Subcutaneous abdominal adipose tissue (tissue), 5 donors: Measurements from ENCODE around the gene RHOBTB1.
"Not testable (repeated sequence)": the region's sequence is repeated elsewhere in the genome, so short reads cannot be mapped to it uniquely, and the experiment has no call there.

ENCODE experiments used
- H3K27ac ChIP-seq: one replicate; pipeline ENCODE4 v1.7.0; 2013; ENCODE audit warnings: low read depth, mild to moderate bottlenecking, inconsistent platforms, low read length, moderate library complexity
- H3K27me3 ChIP-seq, 5 donors: one replicate each; pipeline ENCODE4 v1.7.0; 2013; ENCODE audit warnings: low read length in 5 of 5, inconsistent platforms in 1 of 5; ENCODE audit not compliant: control insufficient read depth in 5 of 5, insufficient read depth in 4 of 5
- H3K36me3 ChIP-seq, 5 donors: one replicate each; pipeline ENCODE4 v1.7.0; 2013; ENCODE audit warnings: low read length in 5 of 5; ENCODE audit not compliant: control insufficient read depth in 5 of 5, insufficient read depth in 5 of 5
- H3K4me1 ChIP-seq, 5 donors: one replicate each; pipeline ENCODE4 v1.7.0; 2013; ENCODE audit warnings: low read length in 5 of 5, mild to moderate bottlenecking in 3 of 5, moderate library complexity in 1 of 5; ENCODE audit not compliant: control insufficient read depth in 5 of 5, insufficient read depth in 5 of 5
- H3K4me3 ChIP-seq, 5 donors: one replicate each; pipeline ENCODE4 v1.7.0; 2013; ENCODE audit warnings: low read length in 5 of 5, low read depth in 1 of 5
- H3K9ac ChIP-seq, 5 donors: one replicate each; pipeline ENCODE4 v1.7.0; 2013; ENCODE audit warnings: low read length in 5 of 5, mild to moderate bottlenecking in 4 of 5, moderate library complexity in 3 of 5
- H3K9me3 ChIP-seq, 5 donors: one replicate each; pipeline ENCODE4 v1.7.0; 2013; ENCODE audit warnings: low read length in 5 of 5; ENCODE audit not compliant: control insufficient read depth in 5 of 5
- donor health status: healthy.
- donor health status: healthy.
- donor health status: healthy.
- donor health status: healthy.
- donor health status: healthy.

The RHOBTB1 gene

GRCh38 chr10:60908896-60909295, 35.1 kb downstream of the RHOBTB1 start:
- H3K27ac ChIP-seq, result no peak overlapping the region
- H3K4me3 ChIP-seq, result no peak overlapping the region
- peaks cover 0 to 19% (median 2%) of the 10 kb centered on the region in 5 donors for H3K4me1 ChIP-seq
- H3K9ac ChIP-seq, result no peak overlapping the region
- no peaks in the 10 kb centered on the region for H3K9me3 ChIP-seq
- peaks cover 3 to 23% (median 6%) of the 10 kb centered on the region in 5 donors for H3K36me3 ChIP-seq
- H3K27me3 ChIP-seq, result no peaks in the 10 kb centered on the region

- Histone ChIP-seq H3K27ac (no peak overlapping the region), H3K9me3 (no peaks in the 10 kb centered on the region), H3K9ac (no peak overlapping the region)
These were observed 36.0 kb downstream of the RHOBTB1 start for GRCh38 chr10:60908031-60908430.

GRCh38 chr10:60907236-60907635, 36.7 kb downstream of the RHOBTB1 start:
- H3K27ac ChIP-seq, result no peak overlapping the region

More at GRCh38 chr10:60908031-60908430, 36.0 kb downstream of the RHOBTB1 start:
- Histone ChIP-seq H3K36me3 (peaks cover 3 to 25% (median 6%) of the 10 kb centered on the region in 5 donors), H3K4me1 (peaks cover 0 to 18% (median 2%) of the 10 kb centered on the region in 5 donors), H3K27me3 (no peaks in the 10 kb centered on the region), H3K4me3 (no peak overlapping the region)

GRCh38 chr10:60906825-60907224, 37.2 kb downstream of the RHOBTB1 start:
- Histone ChIP-seq H3K4me1 (peaks cover 0 to 18% (median 2%) of the 10 kb centered on the region in 5 donors), H3K36me3 (peaks cover 3 to 31% (median 6%) of the 10 kb centered on the region in 5 donors)
- H3K9me3 ChIP-seq, H3K4me3 ChIP-seq, H3K27me3 ChIP-seq, H3K9ac ChIP-seq, H3K27ac ChIP-seq: not testable (repeated sequence)

More at GRCh38 chr10:60907236-60907635, 36.7 kb downstream of the RHOBTB1 start:
- no peak overlapping the region for H3K4me3 ChIP-seq
- no peaks in the 10 kb centered on the region for H3K27me3 ChIP-seq
- H3K9ac ChIP-seq, result no peak overlapping the region
- peaks cover 0 to 18% (median 2%) of the 10 kb centered on the region in 5 donors for H3K4me1 ChIP-seq
- H3K36me3 ChIP-seq, result peaks cover 3 to 29% (median 6%) of the 10 kb centered on the region in 5 donors
- H3K9me3 ChIP-seq, result no peaks in the 10 kb centered on the region

GRCh38 chr10:60906411-60906810, 37.6 kb downstream of the RHOBTB1 start:
- Histone ChIP-seq H3K27ac (no peak overlapping the region), H3K9me3 (peaks cover 0 to 3% (median 0%) of the 10 kb centered on the region in 5 donors), H3K27me3 (no peaks in the 10 kb centered on the region), H3K9ac (no peak overlapping the region), H3K4me1 (peaks cover 0 to 18% (median 2%) of the 10 kb centered on the region in 5 donors), H3K36me3 (peaks cover 3 to 30% (median 6%) of the 10 kb centered on the region in 5 donors), H3K4me3 (no peak overlapping the region)

GRCh38 chr10:60905580-60905979, 38.4 kb downstream of the RHOBTB1 start:
- Histone ChIP-seq H3K4me1 (peaks cover 0 to 9% (median 2%) of the 10 kb centered on the region in 5 donors), H3K36me3 (peaks cover 0 to 22% (median 2%) of the 10 kb centered on the region in 5 donors), H3K27ac (no peak overlapping the region), H3K9ac (no peak overlapping the region), H3K27me3 (no peaks in the 10 kb centered on the region), H3K4me3 (no peak overlapping the region), H3K9me3 (peaks cover 0 to 3% (median 0%) of the 10 kb centered on the region in 5 donors)

GRCh38 chr10:60903096-60903495, 40.9 kb downstream of the RHOBTB1 start:
- peaks cover 0 to 3% (median 0%) of the 10 kb centered on the region in 5 donors for H3K9me3 ChIP-seq
- peaks cover 0 to 3% (median 0%) of the 10 kb centered on the region in 5 donors for H3K4me1 ChIP-seq
- H3K36me3 ChIP-seq, result peaks cover 0 to 20% (median 4%) of the 10 kb centered on the region in 5 donors
- no peak overlapping the region for H3K9ac ChIP-seq
- H3K27me3 ChIP-seq, result no peaks in the 10 kb centered on the region
- H3K27ac ChIP-seq, result no peak overlapping the region
- no peak overlapping the region for H3K4me3 ChIP-seq

GRCh38 chr10:60901561-60902235, 42.3 kb downstream of the RHOBTB1 start:
- Histone ChIP-seq H3K4me3 (no peak overlapping the region), H3K9ac (no peak overlapping the region), H3K36me3 (peaks cover 0 to 17% (median 3%) of the 10 kb centered on the region in 5 donors), H3K9me3 (peaks cover 0 to 3% (median 0%) of the 10 kb centered on the region in 5 donors), H3K4me1 (peaks cover 0 to 3% (median 0%) of the 10 kb centered on the region in 5 donors), H3K27me3 (no peaks in the 10 kb centered on the region), H3K27ac (no peak overlapping the region)

GRCh38 chr10:60899266-60899665, 44.7 kb downstream of the RHOBTB1 start:
- no peak overlapping the region for H3K27ac ChIP-seq
- H3K4me3 ChIP-seq, result no peak overlapping the region
- peaks cover 0 to 6% (median 0%) of the 10 kb centered on the region in 5 donors for H3K4me1 ChIP-seq
- H3K9ac ChIP-seq, result no peak overlapping the region
- peaks cover 0 to 3% (median 0%) of the 10 kb centered on the region in 5 donors for H3K9me3 ChIP-seq
- no peaks in the 10 kb centered on the region for H3K27me3 ChIP-seq
- peaks cover 0 to 11% (median 3%) of the 10 kb centered on the region in 5 donors for H3K36me3 ChIP-seq

GRCh38 chr10:60898321-60898720, 45.7 kb downstream of the RHOBTB1 start:
- no peak overlapping the region for H3K9ac ChIP-seq
- H3K4me3 ChIP-seq, result no peak overlapping the region
- peaks cover 0 to 6% (median 0%) of the 10 kb centered on the region in 5 donors for H3K4me1 ChIP-seq
- H3K27ac ChIP-seq, result no peak overlapping the region
- peaks cover 0 to 3% (median 0%) of the 10 kb centered on the region in 5 donors for H3K9me3 ChIP-seq
- H3K27me3 ChIP-seq, result no peaks in the 10 kb centered on the region
- peaks cover 0 to 11% (median 3%) of the 10 kb centered on the region in 5 donors for H3K36me3 ChIP-seq
